Upper lobe of right lung (tissue), 1 donor: ENCODE results near the gene PLEKHO2. TPM values are rescaled to one million over a fixed set of nuclear protein-coding genes. Genes with fewer than 3 reads are reported as not detected.
A peak's percentile ranks its signal among the peaks of the same experiment; 100 is the strongest.

Source experiments
- ATAC-seq: fragments of 200-7000 bp; cut with Tn5 transposase; one replicate; pipeline ENCODE4 v1.9.1; 2020; ENCODE audit warnings: mild to moderate bottlenecking, moderate library complexity
- DNase-seq: peaks from one replicate; pipeline ENCODE4 v3.0.0-alpha.2; 2020
- H3K27ac ChIP-seq: fragments of 200-600 bp; one replicate; pipeline ENCODE4 v1.8.0; 2022
- H3K27me3 ChIP-seq: fragments of 200-600 bp; one replicate; pipeline ENCODE4 v1.8.0; 2022; ENCODE audit warnings: mild to moderate bottlenecking
- H3K36me3 ChIP-seq: fragments of 200-600 bp; one replicate; pipeline ENCODE4 v1.8.0; 2022
- H3K4me1 ChIP-seq: fragments of 200-600 bp; one replicate; pipeline ENCODE4 v1.8.0; 2022
- H3K4me3 ChIP-seq: fragments of 200-600 bp; one replicate; pipeline ENCODE4 v1.8.0; 2022; ENCODE audit warnings: mild to moderate bottlenecking
- H3K9me3 ChIP-seq: fragments of 200-600 bp; one replicate; pipeline ENCODE4 v1.8.0; 2022
- intact Hi-C: fragments of 100-400 bp; cut with DNase I; formaldehyde crosslinking; loops from one replicate; pipeline ENCODE4 v1.11.0; 2022
- total RNA-seq: library from RNA; stranded (reverse); fragmentation: NEBNext Ultra II Directional; extraction: Animal tissue kit (Norgen Biotek cat#: 25700); gene quantifications from one replicate; pipeline ENCODE4 v1.2.1, GENCODE V29; 2021
- TF ChIP-seq, protein P1 (sequence below): fragments of 200-600 bp; IDR thresholded peaks from one replicate; pipeline ENCODE4 v1.8.0; 2022; ENCODE audit warnings: antibody characterized with exemption
- donor health status: DM: no; HTN: yes; CAD: no; lungs with severe emphysema.

Gene PLEKHO2
- total RNA-seq, 1 donor from 2014 or later: 62.8 TPM

DNA sequence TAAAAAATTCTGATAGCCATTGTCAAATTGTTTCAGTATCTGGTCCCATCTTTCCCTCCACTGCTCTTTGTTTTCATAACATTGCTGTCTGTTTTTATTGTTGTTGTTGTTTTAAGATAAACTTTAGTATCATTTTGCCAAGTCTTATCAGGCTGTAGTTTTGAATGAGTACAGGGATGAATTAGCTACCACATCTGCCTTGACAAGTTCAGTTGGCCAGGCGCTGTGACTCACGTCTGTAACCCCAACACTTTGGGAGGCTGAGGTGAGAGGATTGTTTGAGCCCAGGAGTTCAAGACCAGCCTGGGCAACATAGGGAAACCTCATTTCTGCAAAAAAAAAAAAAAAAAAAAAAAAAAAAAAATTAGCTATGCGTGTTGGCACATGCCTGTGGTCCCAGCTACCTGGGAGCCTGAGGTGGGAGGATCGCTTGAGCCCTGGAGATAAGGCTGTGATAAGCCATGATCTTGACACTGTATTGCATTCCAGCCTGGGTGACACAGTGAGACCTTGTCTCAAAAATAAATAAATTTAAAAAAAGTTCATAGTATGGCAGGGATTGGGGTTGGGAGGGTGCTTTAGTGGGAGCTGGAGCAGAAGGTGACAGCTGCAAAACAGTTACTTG, 61.7 kb downstream of the PLEKHO2 start:
- intact Hi-C loops: loop anchor here (10.0 kb wide), 1 partner anchor 49 kb away; no protein-coding TSS in a partner anchor
- no peak for DNase-seq
- Histone ChIP-seq H3K4me1 (peaks cover 9% of the 10 kb centered on the region), H3K9me3 (peaks cover 5% of the 10 kb centered on the region), H3K36me3 (no peaks in the 10 kb centered on the region), H3K27me3 (no peaks in the 10 kb centered on the region), H3K4me3 (no peak overlapping the region), H3K27ac (no peak overlapping the region)
- ATAC-seq: no peak
- TF ChIP-seq, protein P1, sequence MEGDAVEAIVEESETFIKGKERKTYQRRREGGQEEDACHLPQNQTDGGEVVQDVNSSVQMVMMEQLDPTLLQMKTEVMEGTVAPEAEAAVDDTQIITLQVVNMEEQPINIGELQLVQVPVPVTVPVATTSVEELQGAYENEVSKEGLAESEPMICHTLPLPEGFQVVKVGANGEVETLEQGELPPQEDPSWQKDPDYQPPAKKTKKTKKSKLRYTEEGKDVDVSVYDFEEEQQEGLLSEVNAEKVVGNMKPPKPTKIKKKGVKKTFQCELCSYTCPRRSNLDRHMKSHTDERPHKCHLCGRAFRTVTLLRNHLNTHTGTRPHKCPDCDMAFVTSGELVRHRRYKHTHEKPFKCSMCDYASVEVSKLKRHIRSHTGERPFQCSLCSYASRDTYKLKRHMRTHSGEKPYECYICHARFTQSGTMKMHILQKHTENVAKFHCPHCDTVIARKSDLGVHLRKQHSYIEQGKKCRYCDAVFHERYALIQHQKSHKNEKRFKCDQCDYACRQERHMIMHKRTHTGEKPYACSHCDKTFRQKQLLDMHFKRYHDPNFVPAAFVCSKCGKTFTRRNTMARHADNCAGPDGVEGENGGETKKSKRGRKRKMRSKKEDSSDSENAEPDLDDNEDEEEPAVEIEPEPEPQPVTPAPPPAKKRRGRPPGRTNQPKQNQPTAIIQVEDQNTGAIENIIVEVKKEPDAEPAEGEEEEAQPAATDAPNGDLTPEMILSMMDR: no peak

DNA sequence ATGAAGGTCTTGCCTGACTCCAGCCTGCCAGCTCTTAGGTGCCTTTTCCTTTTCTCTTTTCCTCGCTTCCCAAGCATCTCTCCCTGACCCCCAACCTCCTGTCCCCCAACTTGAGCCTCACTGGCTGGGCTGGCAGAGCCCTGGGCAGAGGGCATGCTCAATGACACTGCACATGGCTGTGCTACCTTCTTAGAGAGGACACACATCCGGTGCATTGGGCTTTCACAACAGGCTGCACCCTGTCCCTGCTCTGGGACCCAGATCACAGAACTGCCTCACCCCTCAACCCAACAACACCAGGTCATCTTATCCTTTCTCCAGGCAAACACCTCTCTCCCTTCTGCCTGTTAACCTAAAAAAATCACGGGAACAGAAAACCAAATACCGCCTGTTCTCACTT, 62.5 kb downstream of the PLEKHO2 start:
- peaks cover 6% of the 10 kb centered on the region for H3K4me1 ChIP-seq
- TF ChIP-seq, protein P1: no peak
- H3K36me3 ChIP-seq: no peaks in the 10 kb centered on the region
- H3K9me3 ChIP-seq: peaks cover 5% of the 10 kb centered on the region
- no peak for DNase-seq
- H3K4me3 ChIP-seq: no peak overlapping the region
- no peak overlapping the region for H3K27ac ChIP-seq
- no peaks in the 10 kb centered on the region for H3K27me3 ChIP-seq
- intact Hi-C loops: loop anchor here (10.0 kb wide), 1 partner anchor 49 kb away; no protein-coding TSS in a partner anchor
- no peak for ATAC-seq

DNA sequence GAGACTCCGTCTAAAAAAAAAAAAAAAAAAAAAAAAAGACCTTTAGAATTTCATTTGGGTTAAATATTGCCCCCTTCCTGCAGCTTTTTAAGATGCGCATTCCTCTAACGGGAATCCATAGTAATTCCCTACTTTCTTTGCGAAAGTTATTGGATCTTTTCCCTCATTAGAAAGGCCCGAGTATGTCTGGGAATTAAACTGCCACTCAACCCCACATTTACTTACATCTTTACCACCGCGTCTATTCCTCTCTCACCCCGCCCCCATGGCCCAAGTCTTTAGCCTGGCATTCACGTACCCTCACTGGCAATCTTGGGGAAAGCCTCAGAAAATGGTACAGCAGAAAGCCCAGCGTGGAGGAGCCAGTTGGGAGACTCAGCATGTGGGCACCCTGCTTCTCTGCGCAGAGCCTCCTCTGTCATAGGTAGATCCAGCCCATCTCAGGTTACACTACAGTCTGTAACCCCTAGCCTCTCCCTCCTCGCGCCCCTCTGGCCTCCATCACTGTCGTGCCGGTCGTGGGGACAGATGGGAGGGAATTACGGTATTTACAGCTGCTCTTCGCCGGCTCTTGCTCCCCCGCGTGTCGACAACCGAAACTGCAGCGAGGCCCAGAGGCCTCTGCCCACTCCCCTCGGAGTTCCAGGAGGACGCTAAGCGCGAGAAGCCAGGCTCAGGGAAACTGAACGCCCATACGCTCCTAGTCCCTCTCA, 63.6 kb downstream of the PLEKHO2 start:
- intact Hi-C loops: loop anchor here (5.0 to 10.0 kb wide), 2 partner anchors 50 to 173 kb away; no protein-coding TSS in a partner anchor
- DNase-seq: peak; percentile 89
- Histone ChIP-seq H3K4me3 (peak overlapping the region; percentile 28), H3K9me3 (peaks cover 5% of the 10 kb centered on the region), H3K27ac (no peak overlapping the region), H3K4me1 (peaks cover 6% of the 10 kb centered on the region), H3K36me3 (no peaks in the 10 kb centered on the region), H3K27me3 (no peaks in the 10 kb centered on the region)
- TF ChIP-seq, protein P1: peak; percentile 91
- ATAC-seq: peak; percentile 97

DNA sequence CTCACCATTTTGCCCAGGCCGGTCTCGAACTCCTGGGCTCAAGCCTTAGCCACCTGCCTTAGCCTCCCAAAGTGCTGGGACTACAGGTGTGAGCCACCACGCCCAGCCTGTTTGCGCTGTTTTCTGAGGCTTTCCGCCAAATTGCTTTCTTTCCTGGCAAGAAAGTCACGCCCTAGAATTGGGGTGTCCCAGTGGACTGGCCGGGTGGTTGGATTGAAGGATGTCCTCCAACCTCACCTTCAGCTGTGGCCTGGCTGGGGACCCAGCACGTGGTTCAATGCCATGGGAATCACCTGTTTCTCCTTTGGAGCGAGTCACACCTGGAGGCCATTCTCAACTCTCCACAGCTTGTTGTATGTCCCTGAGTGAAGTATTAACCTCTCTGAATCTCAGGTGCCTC, 64.2 kb downstream of the PLEKHO2 start:
- DNase-seq (no peak), ATAC-seq (no peak)
- no peaks in the 10 kb centered on the region for H3K36me3 ChIP-seq
- intact Hi-C loops: loop anchor here (5.0 to 10.0 kb wide), 2 partner anchors 51 to 174 kb away; no protein-coding TSS in a partner anchor
- H3K4me3 ChIP-seq: no peak overlapping the region
- TF ChIP-seq, protein P1: no peak
- no peak overlapping the region for H3K27ac ChIP-seq
- H3K27me3 ChIP-seq: no peaks in the 10 kb centered on the region
- H3K9me3 ChIP-seq: peaks cover 2% of the 10 kb centered on the region
- H3K4me1 ChIP-seq: peaks cover 6% of the 10 kb centered on the region

DNA sequence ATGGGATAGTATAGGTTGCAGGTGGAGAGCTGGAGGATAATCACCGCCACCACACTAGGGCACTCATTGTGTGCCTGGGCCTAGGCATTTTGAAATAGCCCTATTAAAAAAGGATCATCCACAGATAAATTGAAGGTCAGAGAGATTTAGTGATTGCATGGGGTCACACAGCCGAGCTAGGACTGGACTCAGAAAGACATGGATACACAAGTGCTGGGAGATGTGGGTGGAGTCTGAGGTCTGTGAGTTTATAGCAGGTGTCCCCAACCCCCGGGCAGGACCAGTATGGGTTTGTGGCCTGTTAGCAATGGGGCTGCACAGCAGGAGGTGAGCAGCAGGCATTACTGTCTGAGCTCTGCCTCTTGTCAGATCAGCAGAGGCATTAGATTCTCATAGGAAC, 64.7 kb downstream of the PLEKHO2 start:
- DNase-seq (no peak), ATAC-seq (no peak)
- intact Hi-C loops: loop anchor here (5.0 to 10.0 kb wide), 2 partner anchors 52 to 174 kb away; no protein-coding TSS in a partner anchor
- no peaks in the 10 kb centered on the region for H3K9me3 ChIP-seq
- peaks cover 10% of the 10 kb centered on the region for H3K4me1 ChIP-seq
- TF ChIP-seq, protein P1: no peak
- no peak overlapping the region for H3K4me3 ChIP-seq
- H3K27ac ChIP-seq: no peak overlapping the region
- no peaks in the 10 kb centered on the region for H3K36me3 ChIP-seq
- no peaks in the 10 kb centered on the region for H3K27me3 ChIP-seq
